Upper lobe of left lung (tissue), 4 donors: ENCODE measurements around the gene TAS2R8.

Experiments used
- CTCF ChIP-seq, 6 experiments: fragments of 450-650 bp in 4 of 6; fragments of 200-600 bp in 2 of 6; sonication (generic) in 2 of 6; IDR thresholded peaks; one replicate each; pipeline ENCODE4 v1.5.1; 2016 to 2019; ENCODE audit warnings: antibody characterized with exemption in 6 of 6
- POLR2A ChIP-seq, 4 donors: fragments of 450-650 bp; IDR thresholded peaks; one replicate each; pipeline ENCODE4 v1.5.1; 2016 to 2017; ENCODE audit warnings: antibody characterized with exemption in 4 of 4, mild to moderate bottlenecking in 2 of 4

- no peak for TF ChIP-seq POLR2A (IDR thresholded peaks at IDR 0.05)
- no peak for TF ChIP-seq CTCF (IDR thresholded peaks at IDR 0.05)
Observed at GRCh38 chr12:10847744-10848143, 40.7 kb upstream of the TAS2R8 start.
